GM21576 (cell line): ENCODE results near the gene HPS4.
"Not testable (repeated sequence)": the region's sequence is repeated elsewhere in the genome, so short reads cannot be mapped to it uniquely, and the experiment has no call there.

Experiments used
- ATAC-seq: cut with Tn5 transposase; IDR thresholded peaks from one replicate; pipeline ENCODE4 v1.9.1; 2021; ENCODE audit warnings: mild to moderate bottlenecking, moderate library complexity; ENCODE audit not compliant: unreplicated experiment

HPS4 gene

GRCh38 chr22:26444777-26445176 is 38.8 kb downstream of the HPS4 start:
- ATAC-seq: no peak

- no peak for ATAC-seq
Measured at GRCh38 chr22:26443901-26444690, 39.5 kb downstream of the HPS4 start.

- no peak for ATAC-seq
Measured at GRCh38 chr22:26442086-26442756, 41.4 kb downstream of the HPS4 start.

- no peak for ATAC-seq
Measured at GRCh38 chr22:26439559-26439958, 44.0 kb downstream of the HPS4 start.

- not testable (repeated sequence) for ATAC-seq
Measured at GRCh38 chr22:26438776-26439175, 44.8 kb downstream of the HPS4 start.

GRCh38 chr22:26437694-26438392 is 45.7 kb downstream of the HPS4 start:
- ATAC-seq: no peak

GRCh38 chr22:26436903-26437515 is 46.6 kb downstream of the HPS4 start:
- ATAC-seq: no peak

- ATAC-seq: no peak
Measured at GRCh38 chr22:26435327-26436093, 48.1 kb downstream of the HPS4 start.

GRCh38 chr22:26433805-26434204 is 49.8 kb downstream of the HPS4 start:
- ATAC-seq: no peak

GRCh38 chr22:26432619-26433311 is 50.8 kb downstream of the HPS4 start:
- no peak for ATAC-seq

- no peak for ATAC-seq
Measured at GRCh38 chr22:26431261-26431995, 52.2 kb downstream of the HPS4 start.

- no peak for ATAC-seq
Measured at GRCh38 chr22:26430600-26430999, 53.0 kb downstream of the HPS4 start.

GRCh38 chr22:26429458-26430286 is 53.9 kb downstream of the HPS4 start:
- ATAC-seq: no peak

GRCh38 chr22:26428515-26429457 is 54.8 kb downstream of the HPS4 start, which contains the start of gene ASPHD2:
Gene ASPHD2 (plus strand): TSS chr22:26429260. CDS start chr22:26433616, 4,356 bp downstream.
- peak; percentile 53 for ATAC-seq

GRCh38 chr22:26426924-26427323 is 56.7 kb downstream of the HPS4 start:
- ATAC-seq: no peak

GRCh38 chr22:26418620-26419019 is 65.0 kb downstream of the HPS4 start:
- no peak for ATAC-seq

GRCh38 chr22:26417406-26417805 is 66.2 kb downstream of the HPS4 start:
- no peak for ATAC-seq
